HG02938 (cell line): ENCODE measurements around the gene RAB25.
"Not testable (repeated sequence)": the region's sequence is repeated elsewhere in the genome, so short reads cannot be mapped to it uniquely, and the experiment has no call there.

Source experiments
- ATAC-seq: cut with Tn5 transposase; IDR thresholded peaks from one replicate; pipeline ENCODE4 v1.9.1; 2021; ENCODE audit warnings: mild to moderate bottlenecking, moderate library complexity; ENCODE audit not compliant: unreplicated experiment

The RAB25 gene

GRCh38 chr1:156115514-156116374 is 54.8 kb downstream of the RAB25 start:
- ATAC-seq: no peak

- ATAC-seq: not testable (repeated sequence)
Observed at GRCh38 chr1:156116731-156117130, 55.8 kb downstream of the RAB25 start.

DNA sequence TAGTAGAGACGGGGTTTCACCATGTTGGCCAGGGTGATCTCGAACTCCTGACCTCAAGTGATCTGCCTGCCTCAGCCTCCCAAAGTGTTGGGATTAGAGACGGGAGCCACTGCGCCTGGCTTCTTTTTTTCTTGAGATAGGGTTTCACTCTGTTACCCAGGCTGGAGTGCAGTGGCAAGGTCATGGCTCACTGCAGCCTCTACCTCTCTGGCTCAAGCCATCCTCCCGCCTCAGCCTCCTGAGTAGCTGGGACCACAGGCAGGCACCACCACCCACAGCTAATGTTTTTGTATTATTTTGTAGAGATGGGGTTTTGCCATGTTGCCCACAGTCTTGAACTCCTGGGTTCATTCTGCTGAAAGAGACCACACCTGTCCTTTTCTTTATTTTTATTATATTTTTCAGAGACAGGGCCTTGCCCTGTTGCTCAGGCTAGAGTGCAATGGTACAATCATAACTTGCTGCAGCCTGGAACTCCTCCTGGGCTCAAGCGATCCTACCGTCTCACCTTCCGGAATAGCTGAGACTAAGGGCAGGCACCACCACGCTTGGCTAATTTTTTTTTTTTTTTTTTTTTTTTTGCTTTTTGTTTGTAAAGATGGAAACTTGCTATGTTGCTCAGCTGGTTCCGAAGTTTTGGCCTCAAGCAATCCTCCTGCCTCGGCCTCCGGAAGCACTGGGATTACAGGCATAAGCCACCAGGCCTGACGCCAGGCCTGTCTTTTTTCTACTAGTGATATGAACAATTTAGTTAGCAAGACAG is 56.6 kb downstream of the RAB25 start:
- ATAC-seq: no peak

DNA sequence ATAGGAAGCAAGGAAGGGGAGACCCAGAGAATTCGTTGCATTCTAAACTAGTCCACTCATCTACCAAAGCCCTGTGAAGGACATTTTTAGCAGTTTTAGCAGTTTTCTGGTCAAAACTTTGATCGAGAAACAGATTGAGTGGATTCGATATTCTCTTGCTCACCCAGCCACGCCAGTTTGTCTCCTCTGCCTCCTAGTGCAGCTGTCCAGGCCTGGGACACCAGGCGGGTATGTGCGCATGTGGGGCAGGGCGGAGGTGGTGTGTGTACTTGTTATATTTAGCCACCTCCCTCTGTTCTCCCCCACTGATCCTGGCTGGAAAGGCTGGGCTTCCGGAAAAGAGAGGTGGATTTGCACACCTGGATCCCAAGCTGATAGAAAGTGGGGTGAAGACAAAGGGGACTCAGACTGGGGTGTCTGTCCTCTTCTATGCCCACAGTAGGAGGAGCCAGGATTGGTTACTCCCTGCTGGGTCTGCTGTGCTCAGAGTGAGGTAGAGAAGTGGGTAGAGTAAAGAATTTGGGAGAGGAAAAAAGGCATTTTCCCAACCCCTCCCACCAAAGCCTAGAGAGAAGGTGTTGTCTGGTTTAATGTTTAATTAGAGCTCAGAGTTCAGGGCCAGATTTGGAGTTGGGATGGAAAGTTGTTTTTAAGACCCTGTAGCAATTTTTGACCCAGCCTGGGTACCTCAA is 57.4 kb downstream of the RAB25 start:
- ATAC-seq: no peak

- ATAC-seq: no peak
Observed at GRCh38 chr1:156119503-156120209, 58.7 kb downstream of the RAB25 start.
